Left ventricle myocardium inferior (tissue), 1 donor: ENCODE results near the gene GRAPL. TPM values are rescaled to one million over a fixed set of nuclear protein-coding genes. Genes with fewer than 3 reads are reported as not detected.
"Not testable (repeated sequence)": the region's sequence is repeated elsewhere in the genome, so short reads cannot be mapped to it uniquely, and the experiment has no call there.

Experiments
- DNase-seq: peaks from one replicate; pipeline ENCODE4 v3.0.0-alpha.2; 2020
- H3K27ac ChIP-seq: fragments of 200-600 bp; replicated peaks from 2 replicates; pipeline ENCODE4 v1.8.0; 2021
- H3K27me3 ChIP-seq: fragments of 200-600 bp; 2 replicates; pipeline ENCODE4 v1.8.0; 2021; ENCODE audit warnings: low read depth
- H3K36me3 ChIP-seq: fragments of 200-600 bp; 2 replicates; pipeline ENCODE4 v1.8.0; 2021
- H3K4me1 ChIP-seq: fragments of 200-600 bp; 2 replicates; pipeline ENCODE4 v1.8.0; 2021
- H3K4me3 ChIP-seq: fragments of 200-600 bp; 2 replicates; pipeline ENCODE4 v1.8.0; 2021; ENCODE audit warnings: mild to moderate bottlenecking, moderate library complexity
- H3K9me3 ChIP-seq: fragments of 200-600 bp; replicated peaks from 2 replicates; pipeline ENCODE4 v1.8.0; 2021
- intact Hi-C: fragments of 100-400 bp; cut with micrococcal nuclease; formaldehyde crosslinking; loops from one replicate; pipeline ENCODE4 v1.11.0; 2022
- long read RNA-seq: library from polyadenylated mRNA; unstranded; transcript quantifications from one replicate; pipeline ENCODE4 v2.0.0, GENCODE V29; 2021
- total RNA-seq: library from RNA; stranded (reverse); fragmentation: NEBNext Ultra II Directional; extraction: Animal tissue kit (Norgen Biotek cat#: 25700); gene quantifications from one replicate; pipeline ENCODE4 v1.2.1, GENCODE V29; 2021
- donor health status: DM: no; HTN: yes; CAD: no; lungs with severe emphysema.

Gene GRAPL
- total RNA-seq, result 1.5 TPM
- long read RNA-seq, result 0 reads

GRCh38 chr17:19127148-19127980, at the start of gene GRAPL:
Gene GRAPL (plus strand): TSS chr17:19127589. CDS start chr17:19127620, 31 bp downstream.
- intact Hi-C loops, H3K36me3 ChIP-seq, H3K4me1 ChIP-seq, H3K27me3 ChIP-seq, H3K4me3 ChIP-seq, DNase-seq, H3K9me3 ChIP-seq, H3K27ac ChIP-seq: not testable (repeated sequence)

GRCh38 chr17:19088804-19089685, 38.3 kb upstream of the GRAPL start:
- H3K9me3 ChIP-seq, H3K27me3 ChIP-seq, H3K4me3 ChIP-seq, H3K4me1 ChIP-seq, H3K36me3 ChIP-seq, intact Hi-C loops, DNase-seq: not testable (repeated sequence)
- peak overlapping the region; percentile 66 for H3K27ac ChIP-seq

DNA sequence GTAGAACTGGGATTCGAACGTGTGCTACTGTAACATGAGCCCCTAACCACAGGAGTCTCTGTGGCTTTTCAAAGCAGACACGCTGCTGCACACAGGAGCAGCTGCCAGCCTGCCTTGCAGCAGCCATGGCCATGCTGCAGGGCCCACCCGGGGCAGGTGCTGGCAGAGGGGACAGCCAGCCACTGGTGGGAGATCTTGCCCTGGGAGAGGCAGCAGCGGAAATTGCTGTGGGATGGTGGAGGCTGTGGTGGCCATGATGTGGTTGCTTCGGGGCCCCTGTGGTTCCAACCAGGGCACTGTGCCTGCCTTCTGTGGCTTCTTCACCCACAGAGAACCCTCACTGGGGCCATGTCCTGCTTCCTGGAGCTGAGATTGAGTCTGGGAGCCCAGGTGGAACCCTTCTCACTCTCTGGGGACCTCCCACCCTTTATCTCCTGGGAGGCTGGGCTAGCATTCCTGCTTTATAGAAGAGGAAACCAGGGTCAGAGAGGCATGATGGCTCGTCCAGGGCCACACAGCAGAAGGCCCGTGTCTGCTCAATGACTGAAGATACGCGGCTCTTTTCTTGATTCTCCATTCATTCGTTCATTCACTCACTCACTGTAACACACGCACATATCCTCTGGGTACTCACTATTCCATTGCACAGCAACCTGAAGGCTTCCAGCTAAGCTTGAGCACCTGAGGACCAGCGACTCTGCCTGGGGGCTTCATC, 37.2 kb upstream of the GRAPL start:
- DNase-seq, H3K27me3 ChIP-seq, intact Hi-C loops: not testable (repeated sequence)

GRCh38 chr17:19092737-19093683, 34.4 kb upstream of the GRAPL start:
- intact Hi-C loops, H3K4me3 ChIP-seq, DNase-seq, H3K4me1 ChIP-seq, H3K27ac ChIP-seq, H3K9me3 ChIP-seq, H3K27me3 ChIP-seq, H3K36me3 ChIP-seq: not testable (repeated sequence)

More for the DNA sequence above, 37.2 kb upstream of the GRAPL start:
- H3K27ac ChIP-seq, H3K9me3 ChIP-seq, H3K36me3 ChIP-seq, H3K4me3 ChIP-seq, H3K4me1 ChIP-seq: not testable (repeated sequence)

GRCh38 chr17:19093684-19094438, 33.5 kb upstream of the GRAPL start:
- H3K36me3 ChIP-seq, H3K9me3 ChIP-seq, H3K4me1 ChIP-seq, DNase-seq, H3K27me3 ChIP-seq, H3K4me3 ChIP-seq, H3K27ac ChIP-seq, intact Hi-C loops: not testable (repeated sequence)

DNA sequence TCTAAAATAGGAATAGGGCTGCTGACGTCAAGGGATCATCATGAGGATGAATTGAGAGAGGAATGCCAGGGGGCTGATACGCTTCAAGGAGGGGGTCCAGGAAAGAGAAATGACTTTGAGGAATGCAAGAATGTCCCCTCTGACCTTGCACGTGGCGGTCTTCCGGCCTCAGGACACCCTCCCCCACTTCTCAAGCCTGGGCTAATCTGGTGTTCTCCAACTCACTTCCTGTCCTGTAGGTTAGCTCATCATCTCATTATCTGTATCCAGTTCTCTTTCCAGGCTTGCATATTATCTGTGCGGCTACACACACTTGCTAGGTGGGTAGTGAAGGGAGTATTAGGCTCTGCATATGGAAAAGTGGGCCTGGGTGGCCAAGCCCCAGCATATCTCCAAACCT, 18.9 kb upstream of the GRAPL start:
- H3K9me3 ChIP-seq, H3K27ac ChIP-seq, H3K27me3 ChIP-seq, H3K36me3 ChIP-seq, H3K4me1 ChIP-seq, DNase-seq, intact Hi-C loops, H3K4me3 ChIP-seq: not testable (repeated sequence)

- H3K36me3 ChIP-seq, intact Hi-C loops, H3K27me3 ChIP-seq, H3K9me3 ChIP-seq, DNase-seq, H3K4me1 ChIP-seq: not testable (repeated sequence)
- peak overlapping the region; percentile 67 for H3K4me3 ChIP-seq
- peak overlapping the region; percentile 87 for H3K27ac ChIP-seq
These were observed 16.9 kb upstream of the GRAPL start for GRCh38 chr17:19110189-19111097.
